GM19193 (cell line): ENCODE data around the gene AKAP8L.

Experiments
- POLR2A ChIP-seq: IDR thresholded peaks from 4 replicates; pipeline ENCODE4 v1.6.1; 2011; ENCODE audit not compliant: insufficient read depth, insufficient read length; ENCODE audit errors: extremely low read depth

The AKAP8L gene

GRCh38 chr19:15442142-15442920, 23.5 kb upstream of the AKAP8L start:
- TF ChIP-seq POLR2A, result no peak

GRCh38 chr19:15441317-15441716, 22.5 kb upstream of the AKAP8L start:
- TF ChIP-seq POLR2A, result no peak

- TF ChIP-seq POLR2A, result no peak
Observed at GRCh38 chr19:15439821-15440641, 21.2 kb upstream of the AKAP8L start.

- no peak for TF ChIP-seq POLR2A
Observed at GRCh38 chr19:15439078-15439799, 20.5 kb upstream of the AKAP8L start.

GRCh38 chr19:15438577-15438976, 19.8 kb upstream of the AKAP8L start:
- no peak for TF ChIP-seq POLR2A

- no peak for TF ChIP-seq POLR2A
Observed at GRCh38 chr19:15438124-15438496, 19.3 kb upstream of the AKAP8L start.

GRCh38 chr19:15437355-15438123, 18.8 kb upstream of the AKAP8L start:
- no peak for TF ChIP-seq POLR2A

- no peak for TF ChIP-seq POLR2A
Observed at GRCh38 chr19:15436826-15437110, 18.0 kb upstream of the AKAP8L start.

- TF ChIP-seq POLR2A, result no peak
Observed at GRCh38 chr19:15436012-15436825, 17.4 kb upstream of the AKAP8L start.

GRCh38 chr19:15433519-15434069, 14.8 kb upstream of the AKAP8L start:
- no peak for TF ChIP-seq POLR2A

- TF ChIP-seq POLR2A, result peak; percentile 71
Observed at GRCh38 chr19:15432629-15433518, 14.1 kb upstream of the AKAP8L start.

- no peak for TF ChIP-seq POLR2A
Observed at GRCh38 chr19:15432018-15432494, 13.3 kb upstream of the AKAP8L start.
